GM21529 (cell line): ENCODE results near the gene BGN.

Experiments used
- ATAC-seq: cut with Tn5 transposase; IDR thresholded peaks from one replicate; pipeline ENCODE4 v1.9.1; 2021; ENCODE audit not compliant: unreplicated experiment

The BGN gene

DNA sequence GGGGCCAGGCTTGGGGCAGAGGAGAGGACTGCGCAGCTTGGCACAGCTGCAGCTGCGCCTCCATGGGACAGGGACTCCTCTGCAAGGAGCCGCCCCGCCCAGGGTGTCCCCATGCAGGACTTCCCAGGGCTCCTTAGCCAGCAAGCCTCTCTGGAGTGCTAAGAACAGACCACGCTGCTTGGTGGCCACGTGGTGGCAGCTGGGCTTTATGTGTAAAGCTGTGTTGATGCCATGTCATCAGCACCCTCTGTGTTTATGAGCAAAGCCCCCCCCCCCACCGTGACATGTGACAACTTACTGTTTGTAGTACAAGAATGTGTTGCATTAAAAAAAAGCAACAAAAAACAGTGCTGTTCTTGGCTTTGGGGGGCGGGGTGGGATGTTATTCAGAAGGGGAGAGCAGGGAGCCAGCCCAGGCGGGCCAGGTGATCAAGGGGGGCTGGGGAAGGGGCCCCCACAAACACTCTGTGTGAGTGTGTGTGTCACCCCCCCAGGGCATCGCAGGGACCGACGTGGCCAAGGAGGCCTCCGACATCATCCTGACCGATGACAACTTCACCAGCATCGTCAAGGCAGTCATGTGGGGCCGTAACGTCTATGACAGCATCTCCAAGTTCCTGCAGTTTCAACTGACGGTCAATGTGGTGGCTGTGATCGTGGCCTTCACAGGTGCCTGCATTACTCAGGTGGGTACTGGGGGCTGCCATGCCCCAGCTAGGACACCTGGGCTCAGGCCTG is 63.0 kb downstream of the BGN start:
- ATAC-seq: no peak
